Epithelial cell of esophagus (primary cell): Measurements from ENCODE around the gene PSMB7.

Experiments used
- DNase-seq: peaks from one replicate; pipeline ENCODE4 v3.0.0; 2010; ENCODE audit warnings: low read depth
- H3K4me3 ChIP-seq: 2 replicates; pipeline ENCODE4 v1.5.1; 2011; ENCODE audit warnings: mild to moderate bottlenecking, low read length, control low read depth
- CTCF ChIP-seq: IDR thresholded peaks from 2 replicates; pipeline ENCODE4 v1.5.1; 2011; ENCODE audit warnings: low read depth, mild to moderate bottlenecking, low read length, control low read depth, inconsistent platforms; ENCODE audit not compliant: insufficient read depth; ENCODE audit errors: missing control alignments

PSMB7 gene

GRCh38 chr9:124349675-124350493 lies 65.4 kb downstream of the PSMB7 start:
- DNase-seq = no peak
- no peak overlapping the region for H3K4me3 ChIP-seq
- no peak for TF ChIP-seq CTCF

GRCh38 chr9:124349267-124349666 lies 66.0 kb downstream of the PSMB7 start:
- DNase-seq = no peak
- no peak for TF ChIP-seq CTCF
- no peak overlapping the region for H3K4me3 ChIP-seq

- no peak for TF ChIP-seq CTCF
- no peak for DNase-seq
- no peak overlapping the region for H3K4me3 ChIP-seq
These were observed 66.4 kb downstream of the PSMB7 start for GRCh38 chr9:124348831-124349230.

GRCh38 chr9:124348363-124348762 lies 66.9 kb downstream of the PSMB7 start:
- TF ChIP-seq CTCF = no peak
- no peak overlapping the region for H3K4me3 ChIP-seq
- DNase-seq = no peak

GRCh38 chr9:124347968-124348358 lies 67.3 kb downstream of the PSMB7 start:
- no peak for DNase-seq
- no peak for TF ChIP-seq CTCF
- no peak overlapping the region for H3K4me3 ChIP-seq

- no peak for DNase-seq
- H3K4me3 ChIP-seq = no peak overlapping the region
- TF ChIP-seq CTCF = no peak
These were observed 67.9 kb downstream of the PSMB7 start for GRCh38 chr9:124347206-124347967.
